SK-N-SH (cell line): ENCODE data around the gene OCA2. TPM values are rescaled to one million over a fixed set of nuclear protein-coding genes. Genes with fewer than 3 reads are reported as not detected.

ENCODE experiments used
- CTCF ChIA-PET: fragments of 300-600, 350-600 bp; formaldehyde crosslinking; extraction: SDS; loops from one replicate; lab custom pipeline; 2021; lab: Yijun Ruan, JAX
- POLR2A ChIA-PET: fragments of 350-600 bp; sonication (Branson Sonifier 250); formaldehyde crosslinking; extraction: SDS; loops from one replicate; lab custom pipeline; 2020; ENCODE audit warnings: antibody characterized with exemption, inconsistent platforms; lab: Yijun Ruan, JAX
- DNase-seq: peaks from one replicate; pipeline ENCODE4 v3.0.0; 2012
- H2AFZ ChIP-seq: fragments of 200-600 bp; sonication (generic); 2 replicates; pipeline ENCODE4 v1.8.1; 2016; ENCODE audit warnings: antibody characterized with exemption, mild to moderate bottlenecking, low read depth
- H3F3A ChIP-seq: fragments of 200-600 bp; sonication (generic); replicated peaks from 2 replicates; pipeline ENCODE3; 2016; ENCODE audit warnings: antibody characterized with exemption, mild to moderate bottlenecking; ENCODE audit not compliant: insufficient read depth
- H3K27ac ChIP-seq, 2 experiments: fragments of 200-500 bp in 1 of 2; fragments of 200-600 bp in 1 of 2; sonication (Bioruptor generic) in 1 of 2; sonication (generic), shearing (Covaris generic) in 1 of 2; 2 replicates each; pipeline versions ENCODE4 v1.5.1 to v1.6.1; 2014 to 2016; ENCODE audit warnings: low read depth in 2 of 2, inconsistent platforms in 1 of 2, low read length in 1 of 2, mild to moderate bottlenecking in 1 of 2, mixed read lengths in 1 of 2
- H3K27me3 ChIP-seq: fragments of 200-600 bp; sonication (generic), shearing (Covaris generic); 2 replicates; pipeline ENCODE4 v1.6.1; 2016; ENCODE audit warnings: mixed run types; ENCODE audit not compliant: insufficient read depth
- H3K36me3 ChIP-seq, 2 experiments: fragments of 200-500 bp in 1 of 2; fragments of 200-600 bp in 1 of 2; sonication (Bioruptor generic) in 1 of 2; sonication (generic) in 1 of 2; replicated peaks in 1 of 2; 2 replicates each; pipeline versions ENCODE3 to v1.5.1; 2014 to 2016; ENCODE audit warnings: low read length in 1 of 2, mild to moderate bottlenecking in 1 of 2; ENCODE audit not compliant: insufficient read depth in 2 of 2, control insufficient read depth in 1 of 2
- H3K4me1 ChIP-seq, 2 experiments: fragments of 200-500 bp in 1 of 2; fragments of 200-600 bp in 1 of 2; sonication (Bioruptor generic) in 1 of 2; sonication (generic), shearing (Covaris generic) in 1 of 2; 2 replicates each; pipeline versions ENCODE4 v1.5.1 to v1.6.1; 2014 to 2016; ENCODE audit warnings: low read depth in 1 of 2, low read length in 1 of 2, mixed run types in 1 of 2; ENCODE audit not compliant: insufficient read depth in 2 of 2, control insufficient read depth in 1 of 2
- H3K4me2 ChIP-seq: fragments of 200-600 bp; sonication (generic), shearing (Covaris generic); 2 replicates; pipeline ENCODE4 v1.6.1; 2017; ENCODE audit warnings: mixed run types
- H3K4me3 ChIP-seq, 2 experiments: fragments of 200-500 bp in 1 of 2; fragments of 200-600 bp in 1 of 2; sonication (Bioruptor generic) in 1 of 2; sonication (generic), shearing (Covaris generic) in 1 of 2; 2 replicates each; pipeline versions ENCODE4 v1.5.1 to v1.8.1; 2014 to 2016; ENCODE audit warnings: low read depth in 2 of 2, inconsistent platforms in 1 of 2, low read length in 1 of 2, mild to moderate bottlenecking in 1 of 2, mixed read lengths in 1 of 2, moderate library complexity in 1 of 2
- H3K79me2 ChIP-seq: fragments of 200-600 bp; sonication (generic); 2 replicates; pipeline ENCODE4 v1.8.1; 2017; ENCODE audit warnings: mild to moderate bottlenecking; ENCODE audit not compliant: insufficient read depth
- H3K9ac ChIP-seq: fragments of 200-600 bp; sonication (generic); 2 replicates; pipeline ENCODE4 v1.6.1; 2017; ENCODE audit warnings: mixed run types
- H3K9me2 ChIP-seq: fragments of 200-600 bp; sonication (generic); 2 replicates; pipeline ENCODE4 v1.6.1; 2017; ENCODE audit warnings: mixed run types
- H3K9me3 ChIP-seq: fragments of 200-600 bp; sonication (generic); 2 replicates; pipeline ENCODE4 v1.6.1; 2017; ENCODE audit warnings: mixed run types, mild to moderate bottlenecking, moderate library complexity
- H4K20me1 ChIP-seq: fragments of 200-600 bp; sonication (generic); 2 replicates; pipeline ENCODE4 v1.6.1; 2017; ENCODE audit warnings: mild to moderate bottlenecking, mixed run types; ENCODE audit not compliant: insufficient read depth
- ELF1 ChIP-seq: IDR thresholded peaks from 2 replicates; pipeline ENCODE4 v1.4.0; 2012
- EZH2phosphoT487 ChIP-seq: fragments of 200-600 bp; sonication (generic); IDR thresholded peaks from 2 replicates; pipeline ENCODE4 v1.6.1; 2017; ENCODE audit warnings: low read depth, mixed run types, mild to moderate bottlenecking, antibody characterized with exemption, moderate library complexity, borderline replicate concordance
- FOXM1 ChIP-seq: IDR thresholded peaks from 2 replicates; pipeline ENCODE4 v1.4.0; 2012; ENCODE audit warnings: low read depth, mild to moderate bottlenecking
- GABPA ChIP-seq: IDR thresholded peaks from 2 replicates; pipeline ENCODE4 v1.4.0; 2012; ENCODE audit warnings: low read depth, mild to moderate bottlenecking
- GATA2 ChIP-seq: sonication (generic); formaldehyde crosslinking; IDR thresholded peaks from 2 replicates; pipeline ENCODE4 v1.5.0; 2020; ENCODE audit warnings: mild to moderate bottlenecking, missing genetic modification reagents
- MXI1 ChIP-seq: IDR thresholded peaks from 2 replicates; pipeline ENCODE4 v1.6.1; 2012; ENCODE audit warnings: mild to moderate bottlenecking, low read depth, low read length, improper control_type of control experiment
- POLR2AphosphoS5 ChIP-seq: IDR thresholded peaks from 2 replicates; pipeline ENCODE4 v1.6.1; 2012; ENCODE audit warnings: low read depth, low read length
- RCOR1 ChIP-seq: fragments of 150-350 bp; IDR thresholded peaks from 2 replicates; pipeline ENCODE4 v1.6.1; 2017; ENCODE audit warnings: antibody characterized with exemption, low read length
- REST ChIP-seq: IDR thresholded peaks from 2 replicates; pipeline ENCODE4 v1.6.1; 2012; ENCODE audit warnings: mild to moderate bottlenecking, low read depth, low read length, moderate library complexity
- TCF12 ChIP-seq: IDR thresholded peaks from 2 replicates; pipeline ENCODE4 v1.4.0; 2012
- TEAD4 ChIP-seq: IDR thresholded peaks from 2 replicates; pipeline ENCODE4 v1.4.0; 2012; ENCODE audit warnings: mild to moderate bottlenecking, borderline replicate concordance; ENCODE audit not compliant: insufficient read depth
- YY1 ChIP-seq: IDR thresholded peaks from 2 replicates; pipeline ENCODE4 v1.4.0; 2012; ENCODE audit warnings: low read depth, mild to moderate bottlenecking
- WGBS: methylation state at CpG from one replicate; pipeline ENCODE4 v1.1.6; 2017; ENCODE audit warnings: low lambda C conversion rate; 5-methylcytosine and 5-hydroxymethylcytosine counted together
- polyA plus RNA-seq, 3 experiments: library from polyadenylated mRNA; depleted of rRNA; stranded (reverse); fragments of >200 nt; gene quantifications; 2 replicates each; pipeline ENCODE4 v1.2.3, GENCODE V29; 2012
- TF ChIP-seq, protein P1 (sequence below): fragments of 150-350 bp; IDR thresholded peaks from 2 replicates; pipeline ENCODE4 v1.6.1; 2016; ENCODE audit warnings: mild to moderate bottlenecking, low read depth, low read length
- TF ChIP-seq, protein P2 (sequence below): fragments of 200-600 bp; sonication (generic); IDR thresholded peaks from 2 replicates; pipeline ENCODE4 v1.6.1; 2017; ENCODE audit warnings: antibody characterized with exemption, mild to moderate bottlenecking, moderate library complexity
- TF ChIP-seq, protein P3 (sequence below): IDR thresholded peaks from 2 replicates; pipeline ENCODE4 v1.4.0; 2012; ENCODE audit warnings: low read depth
- TF ChIP-seq, protein P4 (sequence below): fragments of 150-350 bp; IDR thresholded peaks from 2 replicates; pipeline ENCODE4 v1.6.1; 2017; ENCODE audit warnings: antibody characterized with exemption, low read length, low read depth, borderline replicate concordance

Gene OCA2
- polyA plus RNA-seq, 1 of the 3 experiments (the other 2 are of a cell fraction): 0.16 TPM

GRCh38 chr15:28080386-28080785 is 18.7 kb downstream of the OCA2 start:
- Histone ChIP-seq H2AFZ (no peak overlapping the region), H3K4me2 (no peak overlapping the region), H3F3A (no peaks in the 10 kb centered on the region)
- WGBS: 51% methylated on average over 8 of the region's 8 CpGs
- TF ChIP-seq EZH2phosphoT487: no peak
- TF ChIP-seq TEAD4: no peak
- no peak for TF ChIP-seq POLR2AphosphoS5
- TF ChIP-seq, protein P1, sequence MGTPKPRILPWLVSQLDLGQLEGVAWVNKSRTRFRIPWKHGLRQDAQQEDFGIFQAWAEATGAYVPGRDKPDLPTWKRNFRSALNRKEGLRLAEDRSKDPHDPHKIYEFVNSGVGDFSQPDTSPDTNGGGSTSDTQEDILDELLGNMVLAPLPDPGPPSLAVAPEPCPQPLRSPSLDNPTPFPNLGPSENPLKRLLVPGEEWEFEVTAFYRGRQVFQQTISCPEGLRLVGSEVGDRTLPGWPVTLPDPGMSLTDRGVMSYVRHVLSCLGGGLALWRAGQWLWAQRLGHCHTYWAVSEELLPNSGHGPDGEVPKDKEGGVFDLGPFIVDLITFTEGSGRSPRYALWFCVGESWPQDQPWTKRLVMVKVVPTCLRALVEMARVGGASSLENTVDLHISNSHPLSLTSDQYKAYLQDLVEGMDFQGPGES: no peak
- TF ChIP-seq, all 33 proteins: peak for 0
- no peaks in the 10 kb centered on the region for H3K4me1 ChIP-seq
- no peaks in the 10 kb centered on the region for H3K9me3 ChIP-seq
- H3K27me3 ChIP-seq: no peaks in the 10 kb centered on the region
- H3K9ac ChIP-seq: no peak overlapping the region
- ChIA-PET CTCF (interaction anchor here (1.0 to 2.1 kb wide), 3 partner anchors 18 to 59 kb away, joined by 6 to 10 read pairs (median 7); partner anchors contain the start of gene OCA2), POLR2A (no interaction called here)
- H3K9me2 ChIP-seq: no peaks in the 10 kb centered on the region
- H3K4me3 ChIP-seq: no peak overlapping the region
- no peak for DNase-seq
- no peaks in the 10 kb centered on the region for H4K20me1 ChIP-seq
- H3K36me3 ChIP-seq: no peaks in the 10 kb centered on the region
- H3K79me2 ChIP-seq: no peaks in the 10 kb centered on the region
- H3K27ac ChIP-seq: no peak overlapping the region

- H3F3A ChIP-seq: no peaks in the 10 kb centered on the region
- 38% methylated on average over 9 of the region's 9 CpGs for WGBS
- H3K9ac ChIP-seq: no peak overlapping the region
- H2AFZ ChIP-seq: no peak overlapping the region
- no peaks in the 10 kb centered on the region for H3K9me3 ChIP-seq
- H3K4me3 ChIP-seq: no peak overlapping the region
- no peaks in the 10 kb centered on the region for H3K9me2 ChIP-seq
- no peaks in the 10 kb centered on the region for H4K20me1 ChIP-seq
- H3K27me3 ChIP-seq: no peaks in the 10 kb centered on the region
- no peaks in the 10 kb centered on the region for H3K79me2 ChIP-seq
- ChIA-PET POLR2A (no interaction called here), CTCF (interaction anchor here (0.7 to 1.9 kb wide), 4 partner anchors 11 to 58 kb away, joined by 3 to 10 read pairs (median 6); partner anchors contain the start of gene OCA2)
- no peaks in the 10 kb centered on the region for H3K36me3 ChIP-seq
- H3K27ac ChIP-seq: no peak overlapping the region
- H3K4me2 ChIP-seq: no peak overlapping the region
- H3K4me1 ChIP-seq: no peaks in the 10 kb centered on the region
- DNase-seq: no peak
- no peak for TF ChIP-seq YY1
- no peak for TF ChIP-seq MXI1
- no peak for TF ChIP-seq TCF12
- no peak for TF ChIP-seq RCOR1
- no peak for TF ChIP-seq POLR2AphosphoS5
- TF ChIP-seq REST: no peak
- no peak for TF ChIP-seq ELF1
- TF ChIP-seq, protein P2, sequence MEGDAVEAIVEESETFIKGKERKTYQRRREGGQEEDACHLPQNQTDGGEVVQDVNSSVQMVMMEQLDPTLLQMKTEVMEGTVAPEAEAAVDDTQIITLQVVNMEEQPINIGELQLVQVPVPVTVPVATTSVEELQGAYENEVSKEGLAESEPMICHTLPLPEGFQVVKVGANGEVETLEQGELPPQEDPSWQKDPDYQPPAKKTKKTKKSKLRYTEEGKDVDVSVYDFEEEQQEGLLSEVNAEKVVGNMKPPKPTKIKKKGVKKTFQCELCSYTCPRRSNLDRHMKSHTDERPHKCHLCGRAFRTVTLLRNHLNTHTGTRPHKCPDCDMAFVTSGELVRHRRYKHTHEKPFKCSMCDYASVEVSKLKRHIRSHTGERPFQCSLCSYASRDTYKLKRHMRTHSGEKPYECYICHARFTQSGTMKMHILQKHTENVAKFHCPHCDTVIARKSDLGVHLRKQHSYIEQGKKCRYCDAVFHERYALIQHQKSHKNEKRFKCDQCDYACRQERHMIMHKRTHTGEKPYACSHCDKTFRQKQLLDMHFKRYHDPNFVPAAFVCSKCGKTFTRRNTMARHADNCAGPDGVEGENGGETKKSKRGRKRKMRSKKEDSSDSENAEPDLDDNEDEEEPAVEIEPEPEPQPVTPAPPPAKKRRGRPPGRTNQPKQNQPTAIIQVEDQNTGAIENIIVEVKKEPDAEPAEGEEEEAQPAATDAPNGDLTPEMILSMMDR: no peak
- TF ChIP-seq, protein P1: no peak
- no peak for TF ChIP-seq GABPA
- TF ChIP-seq, protein P3, sequence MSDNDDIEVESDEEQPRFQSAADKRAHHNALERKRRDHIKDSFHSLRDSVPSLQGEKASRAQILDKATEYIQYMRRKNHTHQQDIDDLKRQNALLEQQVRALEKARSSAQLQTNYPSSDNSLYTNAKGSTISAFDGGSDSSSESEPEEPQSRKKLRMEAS: no peak
- no peak for TF ChIP-seq GATA2 (CRISPR knock-in tag)
- no peak for TF ChIP-seq FOXM1
- TF ChIP-seq, protein P4, sequence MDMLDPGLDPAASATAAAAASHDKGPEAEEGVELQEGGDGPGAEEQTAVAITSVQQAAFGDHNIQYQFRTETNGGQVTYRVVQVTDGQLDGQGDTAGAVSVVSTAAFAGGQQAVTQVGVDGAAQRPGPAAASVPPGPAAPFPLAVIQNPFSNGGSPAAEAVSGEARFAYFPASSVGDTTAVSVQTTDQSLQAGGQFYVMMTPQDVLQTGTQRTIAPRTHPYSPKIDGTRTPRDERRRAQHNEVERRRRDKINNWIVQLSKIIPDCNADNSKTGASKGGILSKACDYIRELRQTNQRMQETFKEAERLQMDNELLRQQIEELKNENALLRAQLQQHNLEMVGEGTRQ: no peak
Measured at GRCh38 chr15:28079313-28079969, 19.7 kb downstream of the OCA2 start.
